ACC112 (cell line): ENCODE measurements around the gene GCNT2.
"Not testable (repeated sequence)": the region's sequence is repeated elsewhere in the genome, so short reads cannot be mapped to it uniquely, and the experiment has no call there.

ENCODE experiments used
- H2AFZ ChIP-seq: fragments of 200-600 bp; sonication (generic); one replicate; pipeline ENCODE4 v1.6.0; 2017; ENCODE audit warnings: antibody characterized with exemption, low read length; ENCODE audit not compliant: unreplicated experiment
- H3K27ac ChIP-seq: fragments of 200-600 bp; sonication (generic); 2 replicates; pipeline ENCODE4 v1.5.1; 2014; ENCODE audit warnings: low read depth, mild to moderate bottlenecking, antibody characterized with exemption, low read length, moderate library complexity
- H3K27me3 ChIP-seq: fragments of 200-600 bp; sonication (generic); 2 replicates; pipeline ENCODE4 v1.6.1; 2014; ENCODE audit warnings: mild to moderate bottlenecking, antibody characterized with exemption, low read length, moderate library complexity, mixed read lengths; ENCODE audit not compliant: insufficient read depth
- H3K36me3 ChIP-seq: fragments of 200-600 bp; sonication (generic); 2 replicates; pipeline ENCODE4 v1.6.1; 2016; ENCODE audit warnings: mild to moderate bottlenecking, antibody characterized with exemption, low read length, moderate library complexity, mixed read lengths; ENCODE audit not compliant: insufficient read depth
- H3K4me1 ChIP-seq: fragments of 200-600 bp; sonication (generic); one replicate; pipeline ENCODE4 v1.6.1; 2016; ENCODE audit warnings: low read length, mixed read lengths; ENCODE audit not compliant: insufficient read depth, unreplicated experiment, control insufficient read depth
- H3K4me3 ChIP-seq: fragments of 200-600 bp; sonication (generic); 2 replicates; pipeline ENCODE4 v1.5.1; 2014; ENCODE audit warnings: mild to moderate bottlenecking, low read depth, low read length
- H3K79me2 ChIP-seq: fragments of 200-600 bp; sonication (generic); one replicate; pipeline ENCODE4 v1.6.0; 2016; ENCODE audit warnings: low read length; ENCODE audit not compliant: control insufficient read depth, unreplicated experiment, insufficient read depth

Gene GCNT2

GRCh38 chr6:10660431-10661191 lies 139.5 kb downstream of the GCNT2 start:
- H3K36me3 ChIP-seq, H2AFZ ChIP-seq, H3K79me2 ChIP-seq, H3K27ac ChIP-seq, H3K4me1 ChIP-seq, H3K27me3 ChIP-seq, H3K4me3 ChIP-seq: not testable (repeated sequence)

GRCh38 chr6:10662207-10662606 lies 141.1 kb downstream of the GCNT2 start:
- Histone ChIP-seq H3K4me3 (no peak overlapping the region), H2AFZ (no peak overlapping the region), H3K27me3 (peaks cover 15% of the 10 kb centered on the region), H3K4me1 (no peaks in the 10 kb centered on the region), H3K79me2 (no peaks in the 10 kb centered on the region), H3K27ac (no peak overlapping the region), H3K36me3 (no peaks in the 10 kb centered on the region)

- H3K79me2 ChIP-seq = no peaks in the 10 kb centered on the region
- H3K4me3 ChIP-seq = no peak overlapping the region
- H3K27me3 ChIP-seq = peaks cover 21% of the 10 kb centered on the region
- H3K4me1 ChIP-seq = no peaks in the 10 kb centered on the region
- H2AFZ ChIP-seq = no peak overlapping the region
- H3K36me3 ChIP-seq = no peaks in the 10 kb centered on the region
- no peak overlapping the region for H3K27ac ChIP-seq
Measured at GRCh38 chr6:10662742-10663141, 141.6 kb downstream of the GCNT2 start.

GRCh38 chr6:10665595-10665994 lies 144.4 kb downstream of the GCNT2 start:
- H3K27me3 ChIP-seq = peaks cover 41% of the 10 kb centered on the region
- H3K27ac ChIP-seq, H3K79me2 ChIP-seq, H2AFZ ChIP-seq, H3K4me3 ChIP-seq, H3K36me3 ChIP-seq, H3K4me1 ChIP-seq: not testable (repeated sequence)

GRCh38 chr6:10668126-10668917 lies 147.2 kb downstream of the GCNT2 start:
- H3K36me3 ChIP-seq = no peaks in the 10 kb centered on the region
- no peak overlapping the region for H3K4me3 ChIP-seq
- H2AFZ ChIP-seq = no peak overlapping the region
- H3K4me1 ChIP-seq = no peaks in the 10 kb centered on the region
- H3K79me2 ChIP-seq = no peaks in the 10 kb centered on the region
- H3K27me3 ChIP-seq = peaks cover 41% of the 10 kb centered on the region
- no peak overlapping the region for H3K27ac ChIP-seq

- Histone ChIP-seq H3K4me3 (no peak overlapping the region), H3K27me3 (peaks cover 5% of the 10 kb centered on the region; the same call in 1 of the 2 replicates), H2AFZ (no peak overlapping the region), H3K27ac (no peak overlapping the region), H3K4me1 (no peaks in the 10 kb centered on the region), H3K36me3 (no peaks in the 10 kb centered on the region), H3K79me2 (no peaks in the 10 kb centered on the region)
Measured at GRCh38 chr6:10676403-10676802, 155.3 kb downstream of the GCNT2 start.

- Histone ChIP-seq H3K4me3 (no peak overlapping the region), H3K36me3 (no peaks in the 10 kb centered on the region), H3K4me1 (no peaks in the 10 kb centered on the region), H3K79me2 (no peaks in the 10 kb centered on the region), H2AFZ (no peak overlapping the region), H3K27me3 (peaks cover 5% of the 10 kb centered on the region; the same call in 1 of the 2 replicates), H3K27ac (no peak overlapping the region)
Measured at GRCh38 chr6:10678456-10678855, 157.3 kb downstream of the GCNT2 start.
